Activated gamma-delta T cell (primary cell): ENCODE data around the gene INSIG1.

Experiments used
- DNase-seq: peaks from one replicate; lab custom pipeline; 2025; lab: John Stamatoyannopoulos, UW

INSIG1 gene

GRCh38 chr7:155303039-155303593 is 5.4 kb downstream of the INSIG1 start:
- no peak for DNase-seq

GRCh38 chr7:155303897-155304296 is 6.2 kb downstream of the INSIG1 start:
- no peak for DNase-seq

- no peak for DNase-seq
Observed at GRCh38 chr7:155305231-155305904, 7.7 kb downstream of the INSIG1 start.

GRCh38 chr7:155306673-155307470 is 9.2 kb downstream of the INSIG1 start:
- DNase-seq: no peak

- DNase-seq: no peak
Observed at GRCh38 chr7:155308330-155309020, 10.8 kb downstream of the INSIG1 start.

- no peak for DNase-seq
Observed at GRCh38 chr7:155309021-155309338, 11.3 kb downstream of the INSIG1 start.

GRCh38 chr7:155310425-155311114 is 12.9 kb downstream of the INSIG1 start:
- DNase-seq: no peak

- no peak for DNase-seq
Observed at GRCh38 chr7:155311826-155312537, 14.3 kb downstream of the INSIG1 start.

GRCh38 chr7:155312633-155313032 is 15.0 kb downstream of the INSIG1 start:
- DNase-seq: no peak

GRCh38 chr7:155313096-155313495 is 15.4 kb downstream of the INSIG1 start:
- DNase-seq: no peak

GRCh38 chr7:155315977-155316376 is 18.3 kb downstream of the INSIG1 start:
- DNase-seq: no peak

GRCh38 chr7:155316427-155317113 is 18.9 kb downstream of the INSIG1 start:
- no peak for DNase-seq

- DNase-seq: no peak
Observed at GRCh38 chr7:155317114-155317434, 19.4 kb downstream of the INSIG1 start.

- DNase-seq: no peak
Observed at GRCh38 chr7:155318245-155318644, 20.6 kb downstream of the INSIG1 start.

- no peak for DNase-seq
Observed at GRCh38 chr7:155322530-155322929, 24.9 kb downstream of the INSIG1 start.

- DNase-seq: no peak
Observed at GRCh38 chr7:155323001-155323638, 25.4 kb downstream of the INSIG1 start.

GRCh38 chr7:155324012-155324917 is 26.6 kb downstream of the INSIG1 start:
- no peak for DNase-seq

- DNase-seq: no peak
Observed at GRCh38 chr7:155324918-155325235, 27.2 kb downstream of the INSIG1 start.

- DNase-seq: no peak
Observed at GRCh38 chr7:155326385-155326784, 28.7 kb downstream of the INSIG1 start.
